Measurements from ENCODE around the gene TEPSIN.

DNA sequence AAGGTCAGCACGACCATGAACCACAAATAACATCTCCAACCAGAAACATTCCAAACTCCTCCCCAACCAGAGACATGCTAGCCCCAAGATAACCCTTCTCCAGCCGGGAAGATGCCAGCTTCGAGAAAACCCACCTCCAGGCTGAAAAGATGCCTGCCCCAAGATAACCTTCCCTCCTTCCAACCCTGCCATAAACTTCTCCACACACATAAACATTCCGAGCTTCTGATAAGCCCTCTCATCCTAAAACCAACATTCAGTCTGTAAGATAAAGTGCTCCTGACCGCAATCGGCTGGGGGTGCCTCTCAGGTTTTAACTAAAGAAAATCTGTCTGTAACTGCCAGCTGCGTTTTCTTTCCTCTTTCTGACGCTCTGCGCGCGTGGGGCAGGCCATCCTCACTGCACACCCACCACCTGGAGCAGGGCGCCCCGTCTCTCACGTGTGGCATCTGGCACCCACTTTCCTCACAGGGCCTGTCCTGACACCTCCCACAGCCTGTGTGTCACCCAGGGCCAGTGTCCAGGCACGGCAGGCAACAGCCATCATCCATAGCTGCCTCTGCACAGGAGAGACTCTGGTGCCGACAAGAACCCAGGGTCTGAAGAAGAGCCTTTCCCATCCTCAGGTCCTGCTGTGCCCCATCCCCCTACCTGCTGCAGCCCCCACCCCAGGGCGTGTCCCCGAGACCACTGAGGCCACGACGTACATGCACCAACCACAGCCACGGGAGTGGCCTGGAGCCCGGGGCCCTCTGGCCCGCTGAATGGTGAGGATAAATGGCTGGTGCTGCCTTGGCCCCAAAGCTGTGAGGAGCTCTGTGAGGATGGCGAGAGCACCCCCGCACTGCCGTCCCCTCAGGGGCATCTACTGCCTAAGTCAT, 3.7 kb downstream of the TEPSIN start:
- no peak for TF ChIP-seq POLR2A (IDR thresholded peaks at IDR 0.05)
- TF ChIP-seq, protein P1, sequence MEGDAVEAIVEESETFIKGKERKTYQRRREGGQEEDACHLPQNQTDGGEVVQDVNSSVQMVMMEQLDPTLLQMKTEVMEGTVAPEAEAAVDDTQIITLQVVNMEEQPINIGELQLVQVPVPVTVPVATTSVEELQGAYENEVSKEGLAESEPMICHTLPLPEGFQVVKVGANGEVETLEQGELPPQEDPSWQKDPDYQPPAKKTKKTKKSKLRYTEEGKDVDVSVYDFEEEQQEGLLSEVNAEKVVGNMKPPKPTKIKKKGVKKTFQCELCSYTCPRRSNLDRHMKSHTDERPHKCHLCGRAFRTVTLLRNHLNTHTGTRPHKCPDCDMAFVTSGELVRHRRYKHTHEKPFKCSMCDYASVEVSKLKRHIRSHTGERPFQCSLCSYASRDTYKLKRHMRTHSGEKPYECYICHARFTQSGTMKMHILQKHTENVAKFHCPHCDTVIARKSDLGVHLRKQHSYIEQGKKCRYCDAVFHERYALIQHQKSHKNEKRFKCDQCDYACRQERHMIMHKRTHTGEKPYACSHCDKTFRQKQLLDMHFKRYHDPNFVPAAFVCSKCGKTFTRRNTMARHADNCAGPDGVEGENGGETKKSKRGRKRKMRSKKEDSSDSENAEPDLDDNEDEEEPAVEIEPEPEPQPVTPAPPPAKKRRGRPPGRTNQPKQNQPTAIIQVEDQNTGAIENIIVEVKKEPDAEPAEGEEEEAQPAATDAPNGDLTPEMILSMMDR (IDR thresholded peaks at IDR 0.05) = no peak
- TF ChIP-seq EP300 (IDR thresholded peaks at IDR 0.05) = no peak
